NCI-H146 (cell line): ENCODE results near the gene MYF5.
"Not testable (repeated sequence)": the region's sequence is repeated elsewhere in the genome, so short reads cannot be mapped to it uniquely, and the experiment has no call there.

Experiments used
- DNase-seq: peaks from one replicate; lab custom pipeline; 2025; lab: John Stamatoyannopoulos, UW

The MYF5 gene

DNA sequence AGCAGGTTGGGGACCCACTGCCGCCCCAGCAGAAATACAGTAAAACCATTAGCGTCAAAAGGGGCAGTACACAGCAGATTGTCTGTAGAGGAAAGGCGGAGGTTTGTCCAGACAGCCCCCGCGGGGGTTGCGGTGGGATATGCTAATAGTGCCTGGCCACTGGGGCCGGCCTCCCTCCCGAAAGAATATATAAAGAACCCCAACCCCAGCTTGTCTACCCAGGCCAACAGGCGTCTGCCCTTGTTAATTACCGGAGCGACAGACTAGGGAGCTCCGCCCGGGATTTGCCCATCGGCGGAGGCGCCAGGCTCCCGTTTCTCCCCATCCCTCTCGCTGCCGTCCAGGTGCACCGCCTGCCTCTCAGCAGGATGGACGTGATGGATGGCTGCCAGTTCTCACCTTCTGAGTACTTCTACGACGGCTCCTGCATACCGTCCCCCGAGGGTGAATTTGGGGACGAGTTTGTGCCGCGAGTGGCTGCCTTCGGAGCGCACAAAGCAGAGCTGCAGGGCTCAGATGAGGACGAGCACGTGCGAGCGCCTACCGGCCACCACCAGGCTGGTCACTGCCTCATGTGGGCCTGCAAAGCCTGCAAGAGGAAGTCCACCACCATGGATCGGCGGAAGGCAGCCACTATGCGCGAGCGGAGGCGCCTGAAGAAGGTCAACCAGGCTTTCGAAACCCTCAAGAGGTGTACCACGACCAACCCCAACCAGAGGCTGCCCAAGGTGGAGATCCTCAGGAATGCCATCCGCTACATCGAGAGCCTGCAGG lies at the start of gene MYF5:
Gene MYF5 (plus strand): TSS at position 217 of the 774 bp plus-strand sequence. CDS start 152 bp downstream, at position 369.
- no peak for DNase-seq

DNA sequence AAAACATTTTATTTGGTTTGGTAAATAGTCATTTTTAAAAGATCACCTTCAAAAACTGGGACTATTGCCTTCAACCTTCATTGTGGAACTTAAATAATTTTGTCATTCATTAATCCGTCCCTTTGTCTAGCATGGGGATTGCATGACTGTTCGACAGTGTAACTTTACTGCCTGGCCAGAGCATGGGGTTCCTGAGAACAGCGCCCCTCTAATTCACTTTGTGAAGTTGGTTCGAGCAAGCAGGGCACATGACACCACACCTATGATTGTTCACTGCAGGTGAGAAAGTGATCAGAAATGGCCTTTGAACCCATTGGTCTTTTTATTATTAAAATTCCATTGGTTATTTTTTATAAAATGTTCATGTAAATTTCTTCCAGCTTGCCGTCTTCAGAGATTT lies 46.5 kb upstream of the MYF5 start:
- no peak for DNase-seq

DNA sequence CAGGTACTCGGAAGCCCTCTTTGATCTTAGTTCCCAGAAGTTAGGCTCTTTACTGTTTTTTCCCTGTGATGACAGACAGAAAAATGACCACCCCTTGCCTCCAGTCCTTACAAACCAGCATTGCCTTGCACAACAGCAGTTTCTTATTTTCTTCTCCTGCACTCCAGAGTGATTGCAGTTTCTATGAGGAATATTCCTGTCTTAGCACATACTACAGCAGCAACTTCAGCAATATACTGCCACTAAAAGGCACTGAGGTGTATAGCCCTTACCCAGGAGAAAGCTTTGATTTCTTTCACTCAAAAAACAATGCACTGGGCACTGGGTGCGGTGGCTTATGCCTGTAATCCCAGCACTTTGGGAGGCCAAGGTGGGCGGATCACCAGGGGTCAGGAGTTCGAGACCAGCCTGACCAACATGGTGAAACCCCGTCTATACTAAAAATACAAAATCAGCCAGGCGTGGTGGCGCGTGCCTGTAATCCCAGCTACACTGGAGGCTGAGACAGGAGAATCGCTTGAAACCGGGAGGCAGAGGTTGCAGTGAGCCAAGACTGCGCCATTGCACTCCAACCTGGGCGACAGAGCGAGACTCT lies 40.6 kb upstream of the MYF5 start:
- not testable (repeated sequence) for DNase-seq

DNA sequence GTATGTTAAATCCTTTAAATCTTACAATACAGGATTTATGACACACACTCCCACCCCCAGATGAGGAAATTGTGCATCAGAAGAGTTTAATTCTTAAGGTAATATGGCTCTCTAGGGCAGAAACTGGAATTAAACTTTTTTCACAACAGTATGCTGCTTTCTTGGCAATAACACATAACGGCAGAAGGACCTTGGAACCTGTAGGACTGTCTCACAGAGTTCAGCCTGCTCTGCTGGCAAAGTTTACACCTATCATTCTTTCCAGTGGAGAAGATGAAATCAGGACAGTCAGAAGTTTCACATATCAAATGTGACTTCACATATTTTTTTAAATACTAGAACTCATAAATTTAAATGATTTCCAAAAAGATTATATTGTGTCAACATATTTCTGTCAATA lies 39.9 kb upstream of the MYF5 start:
- no peak for DNase-seq

DNA sequence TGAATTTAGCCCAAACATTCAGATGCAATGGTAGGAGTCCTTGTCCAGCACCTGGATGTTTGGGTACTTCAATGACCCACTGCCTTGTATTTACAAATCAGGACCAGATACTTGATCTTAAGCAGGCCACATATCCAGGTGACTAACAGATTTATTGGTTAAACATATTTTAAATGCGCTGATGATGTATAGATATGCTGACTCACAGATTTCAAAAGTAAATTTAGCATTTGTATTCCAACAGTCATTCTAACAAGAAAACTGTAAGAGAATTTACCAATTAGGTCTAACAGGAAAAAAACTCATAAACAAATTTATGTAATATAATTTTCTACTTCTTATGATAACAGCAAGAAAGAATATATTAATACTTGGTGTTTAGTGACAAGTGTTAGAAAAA lies 38.7 kb upstream of the MYF5 start:
- no peak for DNase-seq

DNA sequence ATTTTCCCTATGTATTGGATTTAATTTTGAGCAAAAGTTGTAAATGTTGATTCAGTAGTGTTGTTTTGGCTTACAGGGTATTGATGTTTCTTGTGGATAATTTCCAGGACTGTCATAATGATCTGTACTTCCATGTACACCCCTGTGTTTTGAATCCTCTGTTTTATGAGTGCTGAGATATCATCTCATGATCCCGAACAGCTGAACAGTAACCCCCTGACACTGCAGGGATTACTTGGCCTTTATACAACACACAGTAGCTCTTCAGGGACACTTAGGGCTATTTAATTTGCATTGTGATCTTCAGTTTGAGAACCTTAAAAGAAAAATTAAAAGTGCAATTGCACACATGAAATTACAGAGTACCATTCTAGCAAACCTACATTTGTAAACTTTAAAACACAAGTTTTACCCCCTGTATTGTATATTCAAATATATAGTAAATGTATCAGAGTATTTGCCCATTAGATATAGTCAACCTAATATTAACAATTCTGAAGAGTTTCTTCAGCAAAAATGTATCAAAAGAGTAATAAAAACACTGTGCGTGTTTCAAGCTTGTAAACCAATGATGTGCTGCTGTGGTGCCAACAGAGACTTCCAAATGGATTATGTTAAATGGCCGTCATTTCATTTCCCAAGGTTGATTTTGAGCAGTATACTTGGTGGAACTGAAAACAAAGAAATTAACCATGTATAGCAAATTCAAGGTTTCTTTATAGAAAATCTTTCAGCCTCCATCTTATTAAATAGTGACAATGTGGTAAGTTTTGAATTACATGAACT lies 37.2 kb upstream of the MYF5 start:
- DNase-seq = no peak

DNA sequence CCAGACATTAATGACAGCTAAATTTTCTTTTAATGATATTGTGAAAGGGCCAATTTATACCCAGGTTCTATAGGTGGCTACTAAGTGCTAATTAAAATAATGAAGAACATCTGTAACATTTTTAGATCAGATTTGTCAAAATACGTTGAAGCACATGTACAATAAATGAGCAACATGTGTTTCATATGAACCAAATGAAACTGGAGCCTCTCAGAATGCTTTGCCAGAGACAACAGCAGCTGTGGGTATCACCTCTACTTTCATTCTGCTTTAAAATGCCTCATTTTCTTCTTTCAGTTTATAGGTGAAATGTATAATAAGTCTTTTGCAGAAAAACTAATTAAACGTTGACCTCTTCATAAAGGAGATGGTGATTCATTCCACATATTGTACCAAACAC lies 35.4 kb upstream of the MYF5 start:
- DNase-seq = no peak

DNA sequence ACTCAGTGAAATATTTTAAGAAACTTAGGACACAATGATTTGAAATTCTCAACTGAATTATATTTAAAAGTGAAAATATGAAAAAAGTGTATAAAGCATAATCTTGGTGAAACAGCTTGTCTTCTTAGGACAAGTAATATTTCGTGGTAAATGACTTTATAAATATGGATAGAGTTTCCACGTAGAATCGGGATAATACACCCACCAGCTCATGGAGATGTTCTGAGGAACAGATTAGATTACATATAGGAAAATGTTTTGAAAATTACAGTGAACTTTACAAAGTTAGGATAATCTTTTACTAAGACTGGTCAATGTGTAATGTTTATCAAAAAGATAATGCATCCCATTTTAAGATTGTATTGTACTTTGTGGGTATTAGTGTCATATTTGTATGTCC lies 34.9 kb upstream of the MYF5 start:
- DNase-seq = no peak

DNA sequence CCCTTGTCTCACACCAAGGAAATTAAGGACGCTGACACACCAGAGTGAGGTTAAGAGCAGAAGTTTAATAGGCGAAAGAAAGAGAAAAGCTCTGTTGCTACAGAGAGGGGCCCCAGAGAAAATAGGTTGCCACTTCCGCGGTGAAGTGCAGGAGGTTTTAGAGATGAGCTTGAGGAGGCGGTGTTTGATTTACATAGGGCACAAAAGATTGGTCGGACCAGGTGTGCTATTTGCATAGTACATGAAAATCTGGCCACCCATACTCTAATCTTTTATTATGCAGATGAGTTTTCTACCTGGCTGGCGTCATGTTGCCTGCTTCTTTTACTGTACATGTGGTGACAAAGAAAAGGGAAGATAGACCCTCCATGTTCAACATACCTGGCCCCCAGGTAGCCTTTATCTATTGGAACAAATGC lies 32.6 kb upstream of the MYF5 start:
- DNase-seq = no peak

DNA sequence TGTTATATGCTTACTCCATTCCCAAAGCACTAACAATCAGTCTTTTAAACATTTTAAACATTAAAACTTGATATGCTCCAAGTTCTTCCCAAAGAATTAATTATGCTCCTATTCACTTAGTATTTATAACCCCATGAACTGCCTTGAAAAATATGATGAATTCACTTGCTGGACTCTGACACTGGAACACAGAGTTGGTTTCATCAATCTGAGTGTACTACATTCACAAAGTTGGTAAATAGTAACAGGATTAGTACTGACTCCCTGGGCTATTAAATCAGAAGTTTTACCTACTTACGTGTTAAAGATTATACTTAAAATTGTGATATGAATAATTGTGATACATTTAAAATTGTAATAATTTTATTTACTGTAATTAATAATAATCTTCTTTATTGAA lies 26.6 kb upstream of the MYF5 start:
- no peak for DNase-seq

DNA sequence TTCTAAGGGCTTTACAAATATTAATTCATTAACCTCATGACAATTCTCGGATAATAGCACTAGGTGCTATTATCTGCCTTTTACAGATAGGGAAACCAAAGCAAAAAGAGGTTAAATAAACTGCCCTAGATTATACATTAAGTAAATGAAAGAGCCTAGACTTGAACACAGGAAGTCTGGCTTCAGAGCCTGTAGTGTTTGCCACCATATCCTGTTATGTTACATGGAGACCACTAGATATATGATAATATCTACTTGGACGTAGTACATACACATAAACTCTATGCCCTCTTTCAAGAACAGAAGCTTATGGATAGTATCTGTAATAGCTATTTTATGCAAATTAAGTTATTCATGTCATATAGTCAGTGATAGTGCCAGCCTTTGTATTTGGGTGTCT lies 26.2 kb upstream of the MYF5 start:
- no peak for DNase-seq

DNA sequence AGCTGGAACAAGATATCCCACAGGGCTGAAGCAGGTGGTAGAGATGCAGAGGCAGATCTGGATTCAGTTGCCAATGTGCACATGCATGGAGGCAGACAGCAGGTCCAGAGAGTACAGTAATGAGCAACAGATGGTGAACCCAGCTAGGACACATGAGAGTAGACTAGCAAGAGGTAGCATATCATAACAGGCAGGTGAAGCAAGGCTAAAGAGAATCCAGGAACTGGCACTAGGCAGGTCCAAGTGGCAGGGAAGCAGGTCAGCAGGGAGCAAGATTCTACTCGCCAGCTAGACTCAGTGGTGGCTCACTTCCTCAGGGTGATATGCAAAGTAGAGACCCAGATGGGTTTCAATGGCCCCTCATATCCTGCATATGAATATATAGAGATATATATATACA lies 24.6 kb upstream of the MYF5 start:
- no peak for DNase-seq

DNA sequence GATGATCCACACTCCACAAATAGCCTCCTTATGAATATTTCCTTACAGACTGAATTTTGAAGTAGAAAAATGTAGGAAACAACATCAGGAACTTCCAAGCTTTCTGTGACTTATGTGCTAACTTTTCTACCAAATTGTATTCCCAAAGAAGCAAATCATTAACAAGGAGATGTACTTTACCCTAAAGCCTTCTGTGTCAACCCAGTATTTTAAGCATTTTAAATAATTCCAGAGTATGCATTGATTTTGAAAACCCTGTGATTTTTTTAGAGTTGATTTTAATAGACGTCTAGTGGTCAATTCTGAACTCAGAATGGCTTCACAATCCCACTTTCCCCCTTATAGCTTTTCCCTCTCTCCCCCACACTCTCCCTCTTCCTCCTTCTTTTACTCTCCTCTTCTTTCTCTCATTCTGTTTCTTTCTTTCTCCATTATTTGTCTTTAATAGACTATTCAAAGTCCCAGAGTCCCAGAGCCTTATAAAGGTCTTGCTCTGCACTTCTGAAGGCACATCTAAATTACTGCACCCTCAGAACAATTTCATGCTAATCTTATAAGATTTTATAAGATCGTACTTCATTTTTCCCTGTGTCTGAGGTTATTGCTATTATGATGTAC lies 19.3 kb upstream of the MYF5 start:
- no peak for DNase-seq

DNA sequence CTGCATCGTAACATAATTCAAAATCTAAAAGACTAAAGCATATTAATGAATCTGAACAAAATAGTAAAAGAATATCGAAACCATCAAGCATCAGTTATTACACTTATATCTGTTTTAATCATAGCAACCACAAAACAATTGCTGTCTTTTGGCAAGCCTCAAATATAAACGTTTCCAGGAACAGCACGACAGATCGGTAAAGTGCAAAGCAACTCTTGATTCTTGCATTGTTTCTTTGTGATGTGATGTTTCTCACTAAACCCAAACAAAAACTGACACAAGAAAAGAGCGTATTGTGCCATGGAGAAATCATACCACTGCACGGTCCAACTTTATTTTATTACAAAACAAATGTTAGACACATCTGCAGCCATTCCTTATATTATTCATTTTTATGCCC lies 18.5 kb upstream of the MYF5 start:
- no peak for DNase-seq

DNA sequence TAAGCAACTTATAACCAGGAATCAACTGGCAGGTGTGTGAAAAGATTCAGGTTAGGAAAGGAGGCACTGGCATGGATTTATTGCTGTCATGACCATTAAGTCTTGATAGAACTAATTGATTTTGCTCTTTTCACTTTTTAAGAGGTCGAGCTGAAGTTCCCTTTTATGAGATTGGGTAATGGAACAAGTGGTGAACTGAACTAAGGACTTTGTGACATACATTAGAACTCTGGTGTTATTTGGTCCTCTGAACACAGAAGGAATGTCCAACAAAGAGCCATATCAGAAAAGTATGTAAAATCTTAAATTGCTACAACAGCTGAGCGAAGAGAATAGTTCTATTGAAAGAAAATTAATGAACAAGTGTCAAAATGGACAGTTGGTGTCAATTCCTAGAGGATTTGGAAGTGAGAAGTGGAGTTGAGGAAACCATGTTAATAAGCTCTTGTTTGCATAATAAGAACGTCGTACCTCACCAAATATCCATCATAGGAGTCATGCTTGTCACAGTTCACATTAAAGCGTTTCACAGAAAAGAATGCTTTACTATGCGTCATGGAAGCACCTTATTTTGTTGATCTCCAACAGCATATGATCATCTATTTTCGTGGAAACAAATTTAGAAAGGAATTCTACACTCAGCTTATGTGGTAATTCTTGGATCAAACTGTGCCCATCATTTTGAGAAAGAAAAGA lies 17.7 kb upstream of the MYF5 start:
- no peak for DNase-seq

DNA sequence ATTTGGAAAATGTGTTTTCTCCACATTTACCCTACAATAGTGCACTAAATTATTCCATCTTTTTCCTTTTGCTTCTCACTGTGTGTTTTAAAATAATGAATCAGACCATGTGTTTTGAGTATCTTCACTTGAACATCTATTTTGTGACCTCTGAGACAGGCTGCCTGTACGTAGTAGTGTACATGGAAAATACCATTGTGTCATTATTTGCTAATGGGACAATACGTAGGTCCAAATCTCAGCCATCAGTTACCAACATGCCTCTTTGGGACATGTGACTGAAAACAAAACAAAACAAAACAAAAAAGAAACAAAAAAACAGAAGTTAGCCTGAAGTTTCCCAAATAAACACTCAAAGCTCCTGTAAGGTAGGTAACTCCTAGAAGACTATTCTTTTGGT lies 16.4 kb upstream of the MYF5 start:
- no peak for DNase-seq

DNA sequence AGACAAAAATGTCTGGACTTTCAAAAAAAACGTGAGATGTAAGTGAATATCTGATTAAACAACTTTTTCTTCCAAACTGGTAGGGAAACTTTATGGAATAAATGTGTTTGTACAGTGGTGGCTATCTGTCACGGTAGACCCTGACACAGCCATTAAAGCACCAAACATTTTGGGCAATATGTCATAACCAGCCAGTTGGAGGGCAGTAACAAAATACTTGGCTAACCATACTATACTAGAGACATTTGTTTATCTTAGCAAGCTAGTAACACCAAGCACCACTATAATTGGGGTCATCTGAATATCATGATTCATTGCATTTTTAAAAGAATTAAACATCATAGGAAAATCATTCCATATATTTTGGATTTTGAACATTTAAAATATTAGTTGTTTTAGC lies 15.3 kb upstream of the MYF5 start:
- DNase-seq = no peak

DNA sequence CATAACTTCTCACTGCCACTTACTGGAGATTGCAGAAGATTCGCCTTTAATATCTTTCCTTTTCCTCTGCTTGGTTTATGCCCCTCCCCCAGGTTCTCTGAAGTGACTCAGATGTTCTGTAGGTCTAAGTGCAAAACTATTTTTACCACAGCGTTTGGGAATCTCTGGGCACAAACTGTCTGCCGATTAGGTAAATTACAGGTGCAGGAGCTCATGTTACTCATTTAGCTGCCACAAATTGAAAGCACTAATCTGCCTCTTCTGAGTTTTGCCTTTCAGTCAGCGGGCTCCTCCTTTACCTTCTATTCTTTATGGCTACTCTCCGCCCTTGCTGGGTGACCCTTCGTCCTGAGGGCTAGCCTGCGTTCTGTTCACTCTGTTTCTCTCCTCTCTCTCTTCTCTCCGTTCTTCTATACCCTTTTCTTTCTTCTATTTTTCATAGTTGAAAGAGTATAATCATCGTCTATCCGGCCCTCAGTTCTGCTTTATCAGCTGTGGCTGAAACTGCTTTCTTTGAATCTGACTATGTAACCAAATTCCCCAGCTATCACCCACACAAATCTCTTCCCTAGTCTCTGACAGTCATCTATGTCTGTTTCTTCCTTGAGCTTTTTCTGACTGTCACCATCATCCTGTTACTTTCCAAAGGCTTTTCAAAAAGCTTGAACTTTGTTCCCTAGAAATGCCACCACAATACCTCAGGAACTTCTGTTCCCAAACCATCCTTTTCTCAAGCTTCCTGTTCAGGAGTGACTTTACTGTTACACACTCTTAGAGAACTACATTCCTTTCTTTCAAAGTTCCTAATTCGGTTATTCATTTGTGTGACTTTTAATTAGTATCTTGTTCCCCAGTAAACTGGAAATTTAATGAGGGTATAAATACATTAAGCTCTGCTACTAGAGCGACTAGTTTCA lies 13.6 kb upstream of the MYF5 start:
- peak; percentile 50 for DNase-seq

DNA sequence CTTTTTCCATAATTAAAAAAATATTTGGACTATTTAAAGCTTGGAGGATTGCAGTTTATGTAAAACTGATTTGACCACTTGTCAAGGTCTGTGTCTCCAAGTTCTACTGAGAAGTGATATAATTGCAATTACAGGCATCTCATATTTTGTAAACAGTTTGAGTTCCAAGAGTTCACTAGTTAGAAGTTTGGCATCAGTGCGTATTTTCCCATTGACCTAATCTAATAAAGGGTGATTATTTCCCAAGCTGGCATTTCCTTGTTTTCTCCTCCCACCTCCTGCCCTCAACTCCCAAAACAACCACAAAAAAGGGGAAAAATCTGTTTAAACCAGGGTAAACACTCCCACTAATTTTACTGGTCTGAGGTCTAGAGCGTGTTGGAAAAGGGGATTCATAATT lies 12.3 kb upstream of the MYF5 start:
- DNase-seq = no peak

DNA sequence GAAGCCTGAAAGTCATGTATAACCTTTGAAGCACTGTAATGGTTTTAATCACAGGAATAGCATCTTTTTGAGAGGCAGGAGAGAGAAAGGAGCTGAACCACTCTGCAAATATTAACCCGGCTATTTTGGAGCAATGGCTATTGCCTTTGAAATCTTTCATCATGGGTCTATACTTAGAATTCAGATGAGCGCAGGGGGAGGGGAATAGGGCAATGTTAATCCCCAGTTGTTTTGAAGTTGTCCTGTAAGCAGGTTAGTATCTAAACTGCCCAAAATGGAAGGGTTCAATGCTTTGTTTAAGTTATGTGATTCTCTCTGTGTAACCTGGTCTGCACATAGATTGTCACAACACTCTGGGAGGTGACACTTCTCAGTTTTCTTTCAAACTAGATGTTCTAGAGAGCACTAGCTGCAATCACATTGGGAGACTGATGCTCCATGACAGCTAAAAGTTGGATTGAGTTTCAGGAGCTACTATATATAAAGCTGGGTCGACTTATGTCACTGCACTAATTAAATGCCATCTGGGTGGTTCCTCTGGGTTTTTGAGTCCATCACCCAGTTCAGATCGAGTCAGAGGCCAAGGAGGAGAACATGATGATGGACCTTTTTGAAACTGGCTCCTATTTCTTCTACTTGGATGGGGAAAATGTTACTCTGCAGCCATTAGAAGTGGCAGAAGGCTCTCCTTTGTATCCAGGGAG lies 9.4 kb upstream of the MYF5 start, which contains the start of gene MYF6:
Gene MYF6 (plus strand): TSS at position 509 of the 704 bp plus-strand sequence. CDS start 86 bp downstream, at position 595.
- DNase-seq = no peak
